ENCODE results near the gene STOML1.

The STOML1 gene

DNA sequence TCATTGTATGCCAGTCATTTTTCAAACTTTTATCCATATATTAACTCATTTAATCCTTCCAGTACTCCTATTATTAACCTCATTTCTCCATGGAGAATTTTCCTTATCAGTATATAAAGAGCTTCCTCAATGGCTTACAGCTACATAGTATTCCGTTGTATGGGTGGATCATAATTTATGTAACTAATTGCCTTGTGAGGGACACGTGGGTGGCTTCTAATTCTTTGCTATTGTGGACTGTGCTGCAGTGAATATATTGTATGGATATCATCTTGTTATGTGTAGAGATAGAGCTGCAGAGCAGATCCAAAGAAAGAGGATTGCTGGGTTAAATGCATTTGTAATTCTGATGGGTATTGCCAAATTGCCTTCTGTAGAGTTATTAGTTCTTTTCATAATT lies 27.6 kb upstream of the STOML1 start:
- Histone ChIP-seq H3K27me3 (ENCODE audit: control insufficient read depth in 1 of 2, insufficient read depth in 2 of 2, low read length in 2 of 2) (no peaks in the 10 kb centered on the region), H3K4me3 (ENCODE audit: low read depth in 1 of 2, low read length in 2 of 2) (no peak overlapping the region), H3K36me3 (ENCODE audit: control insufficient read depth in 1 of 2, insufficient read depth in 2 of 2, low read length in 2 of 2) (peaks cover 21 to 44% of the 10 kb centered on the region in 2 donors), H3K27ac (ENCODE audit: low read depth, low read length) (no peak overlapping the region), H3K9me3 (ENCODE audit: control insufficient read depth in 1 of 2, low read length in 2 of 2) (no peaks in the 10 kb centered on the region), H3K4me1 (ENCODE audit: control insufficient read depth in 1 of 2, insufficient read depth in 2 of 2, low read length in 2 of 2) (no peaks in the 10 kb centered on the region), H3K9ac (ENCODE audit: low read depth in 1 of 2, low read length in 2 of 2) (no peak overlapping the region)

DNA sequence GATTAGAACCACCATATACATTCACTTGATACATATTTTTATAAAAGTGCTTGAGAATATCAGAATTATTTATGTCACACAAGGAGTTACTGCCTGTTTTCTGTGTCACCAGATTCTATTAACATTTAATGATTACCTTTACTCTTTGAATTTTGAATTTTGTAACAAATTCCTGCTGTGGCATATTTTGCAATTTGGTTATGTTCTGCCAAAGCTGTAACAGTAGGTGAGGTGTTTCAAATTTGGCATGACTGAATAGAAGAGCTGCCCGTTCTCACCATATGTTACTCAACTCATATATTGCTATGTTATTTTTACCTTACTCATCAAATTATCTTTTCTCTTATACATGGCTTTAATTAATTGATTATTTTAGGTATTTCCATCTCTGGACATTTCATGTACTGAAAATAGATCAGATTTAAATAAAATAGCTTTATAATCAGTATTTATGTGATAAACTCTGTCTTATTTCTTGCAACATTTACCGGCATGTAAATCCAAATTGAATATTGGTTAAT lies 21.3 kb upstream of the STOML1 start:
- Histone ChIP-seq H3K4me3 (ENCODE audit: low read depth in 1 of 2, low read length in 2 of 2) (no peak overlapping the region), H3K27me3 (ENCODE audit: control insufficient read depth in 1 of 2, insufficient read depth in 2 of 2, low read length in 2 of 2) (no peaks in the 10 kb centered on the region), H3K36me3 (ENCODE audit: control insufficient read depth in 1 of 2, insufficient read depth in 2 of 2, low read length in 2 of 2) (peaks cover 0 to 11% of the 10 kb centered on the region in 2 donors), H3K27ac (ENCODE audit: low read depth, low read length) (no peak overlapping the region), H3K4me1 (ENCODE audit: control insufficient read depth in 1 of 2, insufficient read depth in 2 of 2, low read length in 2 of 2) (peaks cover 21 to 38% of the 10 kb centered on the region in 2 donors), H3K9ac (ENCODE audit: low read depth in 1 of 2, low read length in 2 of 2) (peak overlapping the region in 1 of 2 donors; percentile 16), H3K9me3 (ENCODE audit: control insufficient read depth in 1 of 2, low read length in 2 of 2) (no peaks in the 10 kb centered on the region)

- Histone ChIP-seq H3K4me1 (ENCODE audit: control insufficient read depth in 1 of 2, insufficient read depth in 2 of 2, low read length in 2 of 2) (peaks cover 36 to 52% of the 10 kb centered on the region in 2 donors), H3K27me3 (ENCODE audit: control insufficient read depth in 1 of 2, insufficient read depth in 2 of 2, low read length in 2 of 2) (no peaks in the 10 kb centered on the region), H3K27ac (ENCODE audit: low read depth, low read length) (no peak overlapping the region), H3K9ac (ENCODE audit: low read depth in 1 of 2, low read length in 2 of 2) (no peak overlapping the region), H3K4me3 (ENCODE audit: low read depth in 1 of 2, low read length in 2 of 2) (peak overlapping the region in 1 of 2 donors; percentile 0), H3K9me3 (ENCODE audit: control insufficient read depth in 1 of 2, low read length in 2 of 2) (no peaks in the 10 kb centered on the region), H3K36me3 (ENCODE audit: control insufficient read depth in 1 of 2, insufficient read depth in 2 of 2, low read length in 2 of 2) (peaks cover 3 to 24% of the 10 kb centered on the region in 2 donors)
Observed at GRCh38 chr15:74011610-74012009, 19.5 kb upstream of the STOML1 start.

- Histone ChIP-seq H3K36me3 (ENCODE audit: control insufficient read depth in 1 of 2, insufficient read depth in 2 of 2, low read length in 2 of 2) (peaks cover 3 to 27% of the 10 kb centered on the region in 2 donors), H3K4me3 (ENCODE audit: low read depth in 1 of 2, low read length in 2 of 2) (no peak overlapping the region), H3K4me1 (ENCODE audit: control insufficient read depth in 1 of 2, insufficient read depth in 2 of 2, low read length in 2 of 2) (peaks cover 38 to 52% of the 10 kb centered on the region in 2 donors), H3K27me3 (ENCODE audit: control insufficient read depth in 1 of 2, insufficient read depth in 2 of 2, low read length in 2 of 2) (no peaks in the 10 kb centered on the region), H3K27ac (ENCODE audit: low read depth, low read length) (no peak overlapping the region), H3K9ac (ENCODE audit: low read depth in 1 of 2, low read length in 2 of 2) (no peak overlapping the region), H3K9me3 (ENCODE audit: control insufficient read depth in 1 of 2, low read length in 2 of 2) (no peaks in the 10 kb centered on the region)
Observed at GRCh38 chr15:74010929-74011540, 18.9 kb upstream of the STOML1 start.

DNA sequence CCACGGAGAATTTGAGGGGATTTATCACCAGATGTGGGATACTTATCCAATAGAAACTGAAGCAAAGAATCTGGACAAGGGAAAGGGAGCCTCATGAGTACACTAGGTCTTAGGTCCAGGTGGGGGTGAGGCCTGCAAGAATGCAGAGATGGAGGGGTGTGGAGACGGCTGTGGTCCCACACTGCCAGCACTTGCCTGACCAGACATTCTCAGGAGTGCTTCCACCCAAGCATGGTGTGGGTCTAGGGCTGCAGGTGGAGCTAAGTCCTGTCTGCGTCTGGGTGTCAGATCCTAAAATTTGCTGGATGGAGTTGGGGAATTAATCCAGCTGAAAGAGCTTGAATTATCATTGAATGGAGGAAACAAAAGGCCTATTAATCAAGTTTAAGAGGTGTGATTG lies 16.8 kb upstream of the STOML1 start:
- Histone ChIP-seq H3K9me3 (ENCODE audit: control insufficient read depth in 1 of 2, low read length in 2 of 2) (no peaks in the 10 kb centered on the region), H3K27ac (ENCODE audit: low read depth, low read length) (no peak overlapping the region), H3K4me3 (ENCODE audit: low read depth in 1 of 2, low read length in 2 of 2) (no peak overlapping the region), H3K9ac (ENCODE audit: low read depth in 1 of 2, low read length in 2 of 2) (no peak overlapping the region), H3K4me1 (ENCODE audit: control insufficient read depth in 1 of 2, insufficient read depth in 2 of 2, low read length in 2 of 2) (peaks cover 38 to 52% of the 10 kb centered on the region in 2 donors), H3K36me3 (ENCODE audit: control insufficient read depth in 1 of 2, insufficient read depth in 2 of 2, low read length in 2 of 2) (peaks cover 3 to 31% of the 10 kb centered on the region in 2 donors), H3K27me3 (ENCODE audit: control insufficient read depth in 1 of 2, insufficient read depth in 2 of 2, low read length in 2 of 2) (no peaks in the 10 kb centered on the region)

DNA sequence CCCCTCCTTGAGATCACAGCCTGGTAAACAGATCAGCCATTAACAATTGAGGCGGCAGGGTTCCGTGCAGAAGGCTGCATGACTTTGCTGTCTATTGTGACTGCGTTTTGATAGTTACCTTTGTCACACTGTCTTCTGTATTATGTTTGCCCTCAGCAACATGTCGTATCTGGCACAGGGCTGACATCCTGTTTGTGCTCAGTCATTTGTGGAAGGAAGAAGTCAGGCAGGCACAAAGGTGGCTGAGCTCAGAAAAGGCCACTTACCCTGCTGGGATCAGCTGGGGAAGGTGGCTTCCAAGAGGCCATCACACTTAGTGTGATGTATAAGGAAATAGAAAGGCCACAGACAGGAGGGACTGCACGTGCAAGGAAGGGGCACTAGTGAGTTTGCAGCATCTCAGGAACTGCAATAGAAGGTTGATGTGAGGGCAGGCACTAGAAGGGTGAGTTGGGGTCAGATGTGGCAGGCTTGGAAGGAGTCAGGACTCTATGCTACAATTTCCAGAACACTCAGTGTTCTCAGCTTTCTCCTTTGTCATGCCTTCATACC lies 15.8 kb upstream of the STOML1 start:
- no peak overlapping the region for H3K27ac ChIP-seq (ENCODE audit: low read depth, low read length)
- H3K4me3 ChIP-seq (ENCODE audit: low read depth in 1 of 2, low read length in 2 of 2), result no peak overlapping the region
- peaks cover 3 to 32% of the 10 kb centered on the region in 2 donors for H3K36me3 ChIP-seq (ENCODE audit: control insufficient read depth in 1 of 2, insufficient read depth in 2 of 2, low read length in 2 of 2)
- peaks cover 38 to 48% of the 10 kb centered on the region in 2 donors for H3K4me1 ChIP-seq (ENCODE audit: control insufficient read depth in 1 of 2, insufficient read depth in 2 of 2, low read length in 2 of 2)
- H3K9me3 ChIP-seq (ENCODE audit: control insufficient read depth in 1 of 2, low read length in 2 of 2), result no peaks in the 10 kb centered on the region
- no peaks in the 10 kb centered on the region for H3K27me3 ChIP-seq (ENCODE audit: control insufficient read depth in 1 of 2, insufficient read depth in 2 of 2, low read length in 2 of 2)
- H3K9ac ChIP-seq (ENCODE audit: low read depth in 1 of 2, low read length in 2 of 2), result no peak overlapping the region

GRCh38 chr15:74006774-74007639 lies 14.9 kb upstream of the STOML1 start:
- no peaks in the 10 kb centered on the region for H3K27me3 ChIP-seq (ENCODE audit: control insufficient read depth in 1 of 2, insufficient read depth in 2 of 2, low read length in 2 of 2)
- no peak overlapping the region for H3K4me3 ChIP-seq (ENCODE audit: low read depth in 1 of 2, low read length in 2 of 2)
- H3K36me3 ChIP-seq (ENCODE audit: control insufficient read depth in 1 of 2, insufficient read depth in 2 of 2, low read length in 2 of 2), result peaks cover 3 to 37% of the 10 kb centered on the region in 2 donors
- no peak overlapping the region for H3K27ac ChIP-seq (ENCODE audit: low read depth, low read length)
- H3K9ac ChIP-seq (ENCODE audit: low read depth in 1 of 2, low read length in 2 of 2), result no peak overlapping the region
- H3K9me3 ChIP-seq (ENCODE audit: control insufficient read depth in 1 of 2, low read length in 2 of 2), result no peaks in the 10 kb centered on the region
- peaks cover 38 to 44% of the 10 kb centered on the region in 2 donors for H3K4me1 ChIP-seq (ENCODE audit: control insufficient read depth in 1 of 2, insufficient read depth in 2 of 2, low read length in 2 of 2)

- H3K27ac ChIP-seq (ENCODE audit: low read depth, low read length), result no peak overlapping the region
- H3K27me3 ChIP-seq (ENCODE audit: control insufficient read depth in 1 of 2, insufficient read depth in 2 of 2, low read length in 2 of 2), result no peaks in the 10 kb centered on the region
- H3K36me3 ChIP-seq (ENCODE audit: control insufficient read depth in 1 of 2, insufficient read depth in 2 of 2, low read length in 2 of 2), result peaks cover 0 to 29% of the 10 kb centered on the region in 2 donors
- H3K9me3 ChIP-seq (ENCODE audit: control insufficient read depth in 1 of 2, low read length in 2 of 2), result no peaks in the 10 kb centered on the region
- H3K4me3 ChIP-seq (ENCODE audit: low read depth in 1 of 2, low read length in 2 of 2), result peak overlapping the region in 1 of 2 donors; percentile 92
- peaks cover 36 to 45% of the 10 kb centered on the region in 2 donors for H3K4me1 ChIP-seq (ENCODE audit: control insufficient read depth in 1 of 2, insufficient read depth in 2 of 2, low read length in 2 of 2)
- H3K9ac ChIP-seq (ENCODE audit: low read depth in 1 of 2, low read length in 2 of 2), result no peak overlapping the region
Observed at GRCh38 chr15:73997986-73998385, 5.9 kb upstream of the STOML1 start.

- peak overlapping the region; percentile 31 to 63 for H3K9ac ChIP-seq (ENCODE audit: low read depth in 1 of 2, low read length in 2 of 2)
- H3K4me3 ChIP-seq (ENCODE audit: low read depth in 1 of 2, low read length in 2 of 2), result peak overlapping the region; percentile 63 to 92
- peaks cover 0 to 22% of the 10 kb centered on the region in 2 donors for H3K36me3 ChIP-seq (ENCODE audit: control insufficient read depth in 1 of 2, insufficient read depth in 2 of 2, low read length in 2 of 2)
- H3K27me3 ChIP-seq (ENCODE audit: control insufficient read depth in 1 of 2, insufficient read depth in 2 of 2, low read length in 2 of 2), result no peaks in the 10 kb centered on the region
- peak overlapping the region; percentile 47 for H3K27ac ChIP-seq (ENCODE audit: low read depth, low read length)
- peaks cover 43 to 53% of the 10 kb centered on the region in 2 donors for H3K4me1 ChIP-seq (ENCODE audit: control insufficient read depth in 1 of 2, insufficient read depth in 2 of 2, low read length in 2 of 2)
- H3K9me3 ChIP-seq (ENCODE audit: control insufficient read depth in 1 of 2, low read length in 2 of 2), result no peaks in the 10 kb centered on the region
Observed at GRCh38 chr15:73996939-73997338, 4.8 kb upstream of the STOML1 start.

- Histone ChIP-seq H3K4me1 (ENCODE audit: control insufficient read depth in 1 of 2, insufficient read depth in 2 of 2, low read length in 2 of 2) (peaks cover 48 to 58% of the 10 kb centered on the region in 2 donors), H3K27ac (ENCODE audit: low read depth, low read length) (no peak overlapping the region), H3K9ac (ENCODE audit: low read depth in 1 of 2, low read length in 2 of 2) (peak overlapping the region; percentile 29 to 63)
Observed at GRCh38 chr15:73996267-73996666, 4.2 kb upstream of the STOML1 start.

More at GRCh38 chr15:73996267-73996666, 4.2 kb upstream of the STOML1 start:
- Histone ChIP-seq H3K27me3 (ENCODE audit: control insufficient read depth in 1 of 2, insufficient read depth in 2 of 2, low read length in 2 of 2) (no peaks in the 10 kb centered on the region), H3K36me3 (ENCODE audit: control insufficient read depth in 1 of 2, insufficient read depth in 2 of 2, low read length in 2 of 2) (peaks cover 0 to 19% of the 10 kb centered on the region in 2 donors), H3K9me3 (ENCODE audit: control insufficient read depth in 1 of 2, low read length in 2 of 2) (no peaks in the 10 kb centered on the region), H3K4me3 (ENCODE audit: low read depth in 1 of 2, low read length in 2 of 2) (peak overlapping the region; percentile 92 to 98)
